Activated B cell treated with CpG ODN at 0.5 μM for 24 hours (primary cell): Measurements from ENCODE around the gene SGK1. TPM values are rescaled to one million over a fixed set of nuclear protein-coding genes. Genes with fewer than 3 reads are reported as not detected.
"Not testable (repeated sequence)": the region's sequence is repeated elsewhere in the genome, so short reads cannot be mapped to it uniquely, and the experiment has no call there.

Experiments
- ATAC-seq: fragments of 200-7000 bp; cut with Tn5 transposase; one replicate; pipeline ENCODE4 v1.10.0; 2021; ENCODE audit warnings: low read depth, mild to moderate bottlenecking, moderate library complexity
- CTCF ChIA-PET: fragments of 350-600 bp; sonication (Branson Sonifier 250); formaldehyde crosslinking; loops from one replicate; lab custom pipeline; 2021; ENCODE audit warnings: antibody characterized with exemption; lab: Charles Lee
- POLR2A ChIA-PET: fragments of 350-600 bp; sonication (Branson Sonifier 250); formaldehyde crosslinking; loops from one replicate; lab custom pipeline; 2021; ENCODE audit warnings: antibody characterized with exemption; lab: Charles Lee
- DNase-seq: peaks from one replicate; pipeline ENCODE4 v3.0.0; 2022
- H3K27ac Mint-ChIP-seq: one replicate; pipeline ENCODE4 v1.8.0; 2020; ENCODE audit warnings: mixed read lengths
- H3K27me3 Mint-ChIP-seq: one replicate; pipeline ENCODE4 v1.8.0; 2021; ENCODE audit warnings: mixed read lengths
- H3K36me3 Mint-ChIP-seq: one replicate; pipeline ENCODE4 v1.8.0; 2021; ENCODE audit warnings: low read depth, mixed read lengths
- H3K4me1 Mint-ChIP-seq: one replicate; pipeline ENCODE4 v1.8.0; 2021; ENCODE audit warnings: mixed read lengths
- H3K4me3 Mint-ChIP-seq: one replicate; pipeline ENCODE4 v1.8.0; 2020; ENCODE audit warnings: mild to moderate bottlenecking, mixed read lengths
- H3K9me3 Mint-ChIP-seq: one replicate; pipeline ENCODE4 v1.8.0; 2020; ENCODE audit warnings: mixed read lengths
- CTCF ChIP-seq: fragments of 200-600 bp; IDR thresholded peaks from one replicate; pipeline ENCODE4 v1.8.0; 2022; ENCODE audit warnings: antibody characterized with exemption, mild to moderate bottlenecking
- intact Hi-C: fragments of 100-400 bp; cut with micrococcal nuclease; formaldehyde crosslinking; loops from one replicate; pipeline ENCODE4 v1.15.1; 2024
- total RNA-seq: library from RNA; stranded (reverse); gene quantifications from 2 replicates; pipeline ENCODE4 v1.2.3, GENCODE V29; 2022

Gene SGK1
- total RNA-seq, 1 donor from 2014 or later: 36.2 TPM

GRCh38 chr6:134307870-134308269, 10.0 kb downstream of the SGK1 start:
- intact Hi-C loops: no loop called here
- ChIA-PET POLR2A (no interaction called here), CTCF (no interaction called here)
- Mint-ChIP-seq H3K27me3 (no peaks in the 10 kb centered on the region), H3K27ac (no peak overlapping the region), H3K4me3 (no peak overlapping the region), H3K9me3 (no peaks in the 10 kb centered on the region), H3K36me3 (no peaks in the 10 kb centered on the region), H3K4me1 (no peaks in the 10 kb centered on the region)
- DNase-seq (no peak), ATAC-seq (no peak)
- TF ChIP-seq CTCF: no peak

GRCh38 chr6:134307075-134307474, 10.8 kb downstream of the SGK1 start:
- no peaks in the 10 kb centered on the region for H3K36me3 Mint-ChIP-seq
- H3K27me3 Mint-ChIP-seq: no peaks in the 10 kb centered on the region
- CTCF ChIA-PET: no interaction called here
- H3K4me3 Mint-ChIP-seq: no peak overlapping the region
- no peak overlapping the region for H3K27ac Mint-ChIP-seq
- TF ChIP-seq CTCF: no peak
- H3K9me3 Mint-ChIP-seq: no peaks in the 10 kb centered on the region
- ATAC-seq: no peak
- no peaks in the 10 kb centered on the region for H3K4me1 Mint-ChIP-seq
- POLR2A ChIA-PET: no interaction called here
- intact Hi-C loops: no loop called here
- DNase-seq: no peak

GRCh38 chr6:134304381-134304780, 13.5 kb downstream of the SGK1 start:
- CTCF ChIA-PET, intact Hi-C loops, POLR2A ChIA-PET, H3K4me3 Mint-ChIP-seq, H3K4me1 Mint-ChIP-seq, H3K27me3 Mint-ChIP-seq, ATAC-seq, H3K27ac Mint-ChIP-seq, DNase-seq, H3K9me3 Mint-ChIP-seq, H3K36me3 Mint-ChIP-seq: not testable (repeated sequence)

GRCh38 chr6:134303891-134304290, 14.0 kb downstream of the SGK1 start:
- H3K4me3 Mint-ChIP-seq: no peak overlapping the region
- DNase-seq: no peak
- TF ChIP-seq CTCF: no peak
- H3K36me3 Mint-ChIP-seq: no peaks in the 10 kb centered on the region
- intact Hi-C loops: no loop called here
- ChIA-PET CTCF (no interaction called here), POLR2A (no interaction called here)
- no peak for ATAC-seq
- H3K4me1 Mint-ChIP-seq: no peaks in the 10 kb centered on the region
- H3K27ac Mint-ChIP-seq: no peak overlapping the region
- no peaks in the 10 kb centered on the region for H3K27me3 Mint-ChIP-seq
- no peaks in the 10 kb centered on the region for H3K9me3 Mint-ChIP-seq

GRCh38 chr6:134299236-134299635, 18.7 kb downstream of the SGK1 start:
- intact Hi-C loops: no loop called here
- H3K27ac Mint-ChIP-seq: no peak overlapping the region
- H3K9me3 Mint-ChIP-seq: no peaks in the 10 kb centered on the region
- no peak overlapping the region for H3K4me3 Mint-ChIP-seq
- peaks cover 9% of the 10 kb centered on the region for H3K4me1 Mint-ChIP-seq
- TF ChIP-seq CTCF: no peak
- no peaks in the 10 kb centered on the region for H3K27me3 Mint-ChIP-seq
- ATAC-seq: no peak
- DNase-seq: no peak
- ChIA-PET CTCF (interaction anchor here (0.6 kb wide), 1 partner anchor 9 kb away, joined by 5 read pairs; no protein-coding TSS in a partner anchor), POLR2A (interaction anchor here (0.6 to 0.7 kb wide), 2 partner anchors 51 to 136 kb away, joined by 3 to 5 read pairs; no protein-coding TSS in a partner anchor)
- no peaks in the 10 kb centered on the region for H3K36me3 Mint-ChIP-seq

GRCh38 chr6:134296762-134297161, 21.1 kb downstream of the SGK1 start:
- ChIA-PET CTCF (interaction anchor here (1.6 kb wide), 1 partner anchor 343 kb away, joined by 4 read pairs; no protein-coding TSS in a partner anchor), POLR2A (interaction anchor here (0.6 kb wide), 1 partner anchor 22 kb away, joined by 3 read pairs; no protein-coding TSS in a partner anchor)
- Mint-ChIP-seq H3K36me3 (no peaks in the 10 kb centered on the region), H3K4me1 (peaks cover 9% of the 10 kb centered on the region), H3K27me3 (no peaks in the 10 kb centered on the region), H3K27ac (no peak overlapping the region), H3K4me3 (no peak overlapping the region), H3K9me3 (no peaks in the 10 kb centered on the region)
- ATAC-seq (no peak), DNase-seq (no peak)
- intact Hi-C loops: no loop called here
- no peak for TF ChIP-seq CTCF
